GM21528 (cell line): ENCODE measurements around the gene SEMA3D.
"Not testable (repeated sequence)": the region's sequence is repeated elsewhere in the genome, so short reads cannot be mapped to it uniquely, and the experiment has no call there.

ENCODE experiments used
- ATAC-seq: cut with Tn5 transposase; IDR thresholded peaks from one replicate; pipeline ENCODE4 v1.9.1; 2021; ENCODE audit warnings: mild to moderate bottlenecking, moderate library complexity; ENCODE audit not compliant: unreplicated experiment, low FRiP score

SEMA3D gene

GRCh38 chr7:85006754-85007153, 180.1 kb downstream of the SEMA3D start:
- ATAC-seq: no peak

GRCh38 chr7:85004402-85004801, 182.5 kb downstream of the SEMA3D start:
- ATAC-seq: no peak

- ATAC-seq: no peak
Observed at GRCh38 chr7:85001495-85002345, 185.1 kb downstream of the SEMA3D start.

GRCh38 chr7:85000735-85001350, 186.0 kb downstream of the SEMA3D start:
- no peak for ATAC-seq

- ATAC-seq: no peak
Observed at GRCh38 chr7:84999450-84999849, 187.4 kb downstream of the SEMA3D start.

GRCh38 chr7:84998665-84999064, 188.2 kb downstream of the SEMA3D start:
- ATAC-seq: no peak

- no peak for ATAC-seq
Observed at GRCh38 chr7:84997626-84998025, 189.2 kb downstream of the SEMA3D start.

GRCh38 chr7:84992954-84993353, 193.9 kb downstream of the SEMA3D start:
- not testable (repeated sequence) for ATAC-seq

- ATAC-seq: no peak
Observed at GRCh38 chr7:84985073-84985784, 201.6 kb downstream of the SEMA3D start.

- ATAC-seq: no peak
Observed at GRCh38 chr7:84982199-84982598, 204.7 kb downstream of the SEMA3D start.

GRCh38 chr7:84981055-84981976, 205.5 kb downstream of the SEMA3D start:
- ATAC-seq: no peak

- no peak for ATAC-seq
Observed at GRCh38 chr7:84975586-84976185, 211.2 kb downstream of the SEMA3D start.

- ATAC-seq: no peak
Observed at GRCh38 chr7:84971360-84971759, 215.5 kb downstream of the SEMA3D start.

- ATAC-seq: no peak
Observed at GRCh38 chr7:84970670-84971069, 216.2 kb downstream of the SEMA3D start.

- no peak for ATAC-seq
Observed at GRCh38 chr7:84953234-84953633, 233.6 kb downstream of the SEMA3D start.

GRCh38 chr7:84950836-84951235, 236.0 kb downstream of the SEMA3D start:
- no peak for ATAC-seq

- ATAC-seq: no peak
Observed at GRCh38 chr7:84949501-84949900, 237.4 kb downstream of the SEMA3D start.

GRCh38 chr7:84949067-84949466, 237.8 kb downstream of the SEMA3D start:
- ATAC-seq: no peak

GRCh38 chr7:84948634-84949033, 238.2 kb downstream of the SEMA3D start:
- ATAC-seq: no peak

GRCh38 chr7:84946549-84946948, 240.3 kb downstream of the SEMA3D start:
- ATAC-seq: no peak
